GM12891 (cell line): ENCODE results near the gene NPBWR2.

Source experiments
- PAX5 ChIP-seq: IDR thresholded peaks from 2 replicates; pipeline ENCODE4 v1.6.1; 2011; ENCODE audit warnings: low read length, moderate library complexity, mild to moderate bottlenecking; ENCODE audit not compliant: insufficient read depth, severe bottlenecking
- POLR2A ChIP-seq: IDR thresholded peaks from 2 replicates; pipeline ENCODE4 v1.6.1; 2011; ENCODE audit warnings: low read depth, low read length, control low read depth
- POLR2AphosphoS5 ChIP-seq: IDR thresholded peaks from 2 replicates; pipeline ENCODE4 v1.6.1; 2011; ENCODE audit warnings: low read depth, low read length, control low read depth
- POU2F2 ChIP-seq: IDR thresholded peaks from 2 replicates; pipeline ENCODE4 v1.6.1; 2011; ENCODE audit warnings: low read depth, mild to moderate bottlenecking, control low read depth, low read length, moderate library complexity
- SPI1 ChIP-seq: IDR thresholded peaks from 2 replicates; pipeline ENCODE4 v1.6.1; 2011; ENCODE audit warnings: low read depth, low read length, control low read depth
- TAF1 ChIP-seq: IDR thresholded peaks from 2 replicates; pipeline ENCODE4 v1.6.1; 2011; ENCODE audit warnings: low read depth, low read length, control low read depth

GRCh38 chr20:64082126-64082731 is 25.1 kb downstream of the NPBWR2 start:
- TF ChIP-seq POLR2A (no peak), TAF1 (no peak), POLR2AphosphoS5 (no peak), SPI1 (no peak), PAX5 (no peak), POU2F2 (no peak)
